ENCODE results near the gene CRYGC. TPM values are rescaled to one million over a fixed set of nuclear protein-coding genes. Genes with fewer than 3 reads are reported as not detected.

The CRYGC gene
- total and polyA plus RNA-seq, 2 of the 8 experiments (the other 6 are each of a cell fraction or from before 2014, with no cell fraction given), result not detected

GRCh38 chr2:208175840-208176153 lies 46.2 kb upstream of the CRYGC start (continued):
- TF ChIP-seq, protein P1, sequence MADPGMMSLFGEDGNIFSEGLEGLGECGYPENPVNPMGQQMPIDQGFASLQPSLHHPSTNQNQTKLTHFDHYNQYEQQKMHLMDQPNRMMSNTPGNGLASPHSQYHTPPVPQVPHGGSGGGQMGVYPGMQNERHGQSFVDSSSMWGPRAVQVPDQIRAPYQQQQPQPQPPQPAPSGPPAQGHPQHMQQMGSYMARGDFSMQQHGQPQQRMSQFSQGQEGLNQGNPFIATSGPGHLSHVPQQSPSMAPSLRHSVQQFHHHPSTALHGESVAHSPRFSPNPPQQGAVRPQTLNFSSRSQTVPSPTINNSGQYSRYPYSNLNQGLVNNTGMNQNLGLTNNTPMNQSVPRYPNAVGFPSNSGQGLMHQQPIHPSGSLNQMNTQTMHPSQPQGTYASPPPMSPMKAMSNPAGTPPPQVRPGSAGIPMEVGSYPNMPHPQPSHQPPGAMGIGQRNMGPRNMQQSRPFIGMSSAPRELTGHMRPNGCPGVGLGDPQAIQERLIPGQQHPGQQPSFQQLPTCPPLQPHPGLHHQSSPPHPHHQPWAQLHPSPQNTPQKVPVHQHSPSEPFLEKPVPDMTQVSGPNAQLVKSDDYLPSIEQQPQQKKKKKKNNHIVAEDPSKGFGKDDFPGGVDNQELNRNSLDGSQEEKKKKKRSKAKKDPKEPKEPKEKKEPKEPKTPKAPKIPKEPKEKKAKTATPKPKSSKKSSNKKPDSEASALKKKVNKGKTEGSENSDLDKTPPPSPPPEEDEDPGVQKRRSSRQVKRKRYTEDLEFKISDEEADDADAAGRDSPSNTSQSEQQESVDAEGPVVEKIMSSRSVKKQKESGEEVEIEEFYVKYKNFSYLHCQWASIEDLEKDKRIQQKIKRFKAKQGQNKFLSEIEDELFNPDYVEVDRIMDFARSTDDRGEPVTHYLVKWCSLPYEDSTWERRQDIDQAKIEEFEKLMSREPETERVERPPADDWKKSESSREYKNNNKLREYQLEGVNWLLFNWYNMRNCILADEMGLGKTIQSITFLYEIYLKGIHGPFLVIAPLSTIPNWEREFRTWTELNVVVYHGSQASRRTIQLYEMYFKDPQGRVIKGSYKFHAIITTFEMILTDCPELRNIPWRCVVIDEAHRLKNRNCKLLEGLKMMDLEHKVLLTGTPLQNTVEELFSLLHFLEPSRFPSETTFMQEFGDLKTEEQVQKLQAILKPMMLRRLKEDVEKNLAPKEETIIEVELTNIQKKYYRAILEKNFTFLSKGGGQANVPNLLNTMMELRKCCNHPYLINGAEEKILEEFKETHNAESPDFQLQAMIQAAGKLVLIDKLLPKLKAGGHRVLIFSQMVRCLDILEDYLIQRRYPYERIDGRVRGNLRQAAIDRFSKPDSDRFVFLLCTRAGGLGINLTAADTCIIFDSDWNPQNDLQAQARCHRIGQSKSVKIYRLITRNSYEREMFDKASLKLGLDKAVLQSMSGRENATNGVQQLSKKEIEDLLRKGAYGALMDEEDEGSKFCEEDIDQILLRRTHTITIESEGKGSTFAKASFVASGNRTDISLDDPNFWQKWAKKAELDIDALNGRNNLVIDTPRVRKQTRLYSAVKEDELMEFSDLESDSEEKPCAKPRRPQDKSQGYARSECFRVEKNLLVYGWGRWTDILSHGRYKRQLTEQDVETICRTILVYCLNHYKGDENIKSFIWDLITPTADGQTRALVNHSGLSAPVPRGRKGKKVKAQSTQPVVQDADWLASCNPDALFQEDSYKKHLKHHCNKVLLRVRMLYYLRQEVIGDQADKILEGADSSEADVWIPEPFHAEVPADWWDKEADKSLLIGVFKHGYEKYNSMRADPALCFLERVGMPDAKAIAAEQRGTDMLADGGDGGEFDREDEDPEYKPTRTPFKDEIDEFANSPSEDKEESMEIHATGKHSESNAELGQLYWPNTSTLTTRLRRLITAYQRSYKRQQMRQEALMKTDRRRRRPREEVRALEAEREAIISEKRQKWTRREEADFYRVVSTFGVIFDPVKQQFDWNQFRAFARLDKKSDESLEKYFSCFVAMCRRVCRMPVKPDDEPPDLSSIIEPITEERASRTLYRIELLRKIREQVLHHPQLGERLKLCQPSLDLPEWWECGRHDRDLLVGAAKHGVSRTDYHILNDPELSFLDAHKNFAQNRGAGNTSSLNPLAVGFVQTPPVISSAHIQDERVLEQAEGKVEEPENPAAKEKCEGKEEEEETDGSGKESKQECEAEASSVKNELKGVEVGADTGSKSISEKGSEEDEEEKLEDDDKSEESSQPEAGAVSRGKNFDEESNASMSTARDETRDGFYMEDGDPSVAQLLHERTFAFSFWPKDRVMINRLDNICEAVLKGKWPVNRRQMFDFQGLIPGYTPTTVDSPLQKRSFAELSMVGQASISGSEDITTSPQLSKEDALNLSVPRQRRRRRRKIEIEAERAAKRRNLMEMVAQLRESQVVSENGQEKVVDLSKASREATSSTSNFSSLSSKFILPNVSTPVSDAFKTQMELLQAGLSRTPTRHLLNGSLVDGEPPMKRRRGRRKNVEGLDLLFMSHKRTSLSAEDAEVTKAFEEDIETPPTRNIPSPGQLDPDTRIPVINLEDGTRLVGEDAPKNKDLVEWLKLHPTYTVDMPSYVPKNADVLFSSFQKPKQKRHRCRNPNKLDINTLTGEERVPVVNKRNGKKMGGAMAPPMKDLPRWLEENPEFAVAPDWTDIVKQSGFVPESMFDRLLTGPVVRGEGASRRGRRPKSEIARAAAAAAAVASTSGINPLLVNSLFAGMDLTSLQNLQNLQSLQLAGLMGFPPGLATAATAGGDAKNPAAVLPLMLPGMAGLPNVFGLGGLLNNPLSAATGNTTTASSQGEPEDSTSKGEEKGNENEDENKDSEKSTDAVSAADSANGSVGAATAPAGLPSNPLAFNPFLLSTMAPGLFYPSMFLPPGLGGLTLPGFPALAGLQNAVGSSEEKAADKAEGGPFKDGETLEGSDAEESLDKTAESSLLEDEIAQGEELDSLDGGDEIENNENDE (IDR thresholded peaks at IDR 0.05; ENCODE audit: insufficient replicate concordance, low read length), result no peak
- no peak for TF ChIP-seq RFX5 (IDR thresholded peaks at IDR 0.05; ENCODE audit: borderline replicate concordance, low read depth, low read length)
- TF ChIP-seq CTBP2 (IDR thresholded peaks at IDR 0.05; ENCODE audit: borderline replicate concordance, insufficient read depth, insufficient read length, low read length), result no peak
- no peak for TF ChIP-seq CHD1 (IDR thresholded peaks at IDR 0.05; ENCODE audit: low read depth, low read length)
- no peak for TF ChIP-seq TAF7 (optimal IDR thresholded peaks at IDR 0.05; ENCODE audit: borderline replicate concordance, low read depth, low read length)
- no peak for TF ChIP-seq KDM4A (IDR thresholded peaks at IDR 0.05; ENCODE audit: low read depth, low read length, severe bottlenecking)
- no peak for TF ChIP-seq GTF2F1 (IDR thresholded peaks at IDR 0.05; ENCODE audit: borderline replicate concordance, low read depth, low read length)
- TF ChIP-seq RNF2 (IDR thresholded peaks at IDR 0.05; ENCODE audit: borderline replicate concordance, low read depth, low read length, missing control alignments, poor library complexity, severe bottlenecking), result no peak
- no peak for TF ChIP-seq TEAD4 (IDR thresholded peaks at IDR 0.05; ENCODE audit: low read depth, low read length)
- TF ChIP-seq YY1 (IDR thresholded peaks at IDR 0.05; ENCODE audit: low read depth, low read length), result no peak
- TF ChIP-seq BCL11A (IDR thresholded peaks at IDR 0.05; ENCODE audit: low read depth in 2 of 2, low read length in 2 of 2), result no peak

All from H1 (cell line).